Cardiac septum (tissue), 1 donor: ENCODE measurements around the gene DTNBP1. TPM values are rescaled to one million over a fixed set of nuclear protein-coding genes. Genes with fewer than 3 reads are reported as not detected.
A peak's percentile ranks its signal among the peaks of the same experiment; 100 is the strongest.

Experiments used
- DNase-seq: peaks from one replicate; pipeline ENCODE4 v3.0.0-alpha.2; 2020; ENCODE audit warnings: low spot score
- intact Hi-C: fragments of 100-400 bp; cut with DNase I; formaldehyde crosslinking; loops from one replicate; pipeline ENCODE4 v1.14.0; 2022
- long read RNA-seq: library from polyadenylated mRNA; unstranded; transcript quantifications from one replicate; pipeline ENCODE4 v2.0.0, GENCODE V29; 2021
- total RNA-seq: library from RNA; stranded (reverse); fragmentation: NEBNext Ultra II Directional; extraction: Animal tissue kit (Norgen Biotek cat#: 25700); gene quantifications from one replicate; pipeline ENCODE4 v1.2.1, GENCODE V29; 2021
- donor health status: DM: no; HTN: no; CAD: no.

Gene DTNBP1
- total RNA-seq = 19.0 TPM
- long read RNA-seq, transcript DTNBP1-202 (10 exons, 1,403 nt) = major isoform, 32 of 39 reads
- long read RNA-seq, partial matches to known transcripts = 1 of 39 reads
- long read RNA-seq, other reads (novel, unspliced or antisense) = 4 of 39 reads

GRCh38 chr6:15662326-15663129 lies at the start of gene DTNBP1:
Gene DTNBP1, minus strand, starts transcription at chr6:15663028. Its CDS starts 159 bp downstream, at chr6:15662869.
- peak; percentile 94 for DNase-seq
- intact Hi-C loops = no loop called here

- DNase-seq = no peak
- intact Hi-C loops = no loop called here
Observed at GRCh38 chr6:15709651-15710269, 46.9 kb upstream of the DTNBP1 start.

- no peak for DNase-seq
- intact Hi-C loops = no loop called here
Observed at GRCh38 chr6:15708231-15708630, 45.4 kb upstream of the DTNBP1 start.

GRCh38 chr6:15705981-15706380 lies 43.2 kb upstream of the DTNBP1 start:
- intact Hi-C loops = no loop called here
- DNase-seq = no peak

GRCh38 chr6:15698471-15698870 lies 35.6 kb upstream of the DTNBP1 start:
- no peak for DNase-seq
- intact Hi-C loops = no loop called here

GRCh38 chr6:15697895-15698294 lies 35.1 kb upstream of the DTNBP1 start:
- intact Hi-C loops = no loop called here
- no peak for DNase-seq

GRCh38 chr6:15691250-15691869 lies 28.5 kb upstream of the DTNBP1 start:
- peak; percentile 92 for DNase-seq
- intact Hi-C loops = loop anchor here (2.0 to 5.0 kb wide), 2 partner anchors 437 to 516 kb away; partner anchors contain the start of gene MYLIP

- DNase-seq = no peak
- intact Hi-C loops = loop anchor here (1.0 to 5.0 kb wide), 3 partner anchors 438 to 517 kb away; partner anchors contain the start of gene MYLIP
Observed at GRCh38 chr6:15690510-15690909, 27.7 kb upstream of the DTNBP1 start.

- DNase-seq = no peak
- intact Hi-C loops = loop anchor here (1.0 to 5.0 kb wide), 3 partner anchors 439 to 517 kb away; partner anchors contain the start of gene MYLIP
Observed at GRCh38 chr6:15689586-15690482, 27.0 kb upstream of the DTNBP1 start.

- intact Hi-C loops = no loop called here
Observed at GRCh38 chr6:15685619-15686018, 22.8 kb upstream of the DTNBP1 start.

GRCh38 chr6:15682965-15683822 lies 20.4 kb upstream of the DTNBP1 start:
- intact Hi-C loops = no loop called here
- no peak for DNase-seq

More at GRCh38 chr6:15685619-15686018, 22.8 kb upstream of the DTNBP1 start:
- no peak for DNase-seq

- no peak for DNase-seq
- intact Hi-C loops = no loop called here
Observed at GRCh38 chr6:15681946-15682345, 19.1 kb upstream of the DTNBP1 start.

GRCh38 chr6:15678514-15678913 lies 15.7 kb upstream of the DTNBP1 start:
- DNase-seq = no peak
- intact Hi-C loops = no loop called here

GRCh38 chr6:15677822-15678221 lies 15.0 kb upstream of the DTNBP1 start:
- intact Hi-C loops = no loop called here
- no peak for DNase-seq

- no peak for DNase-seq
- intact Hi-C loops = no loop called here
Observed at GRCh38 chr6:15675536-15676220, 12.8 kb upstream of the DTNBP1 start.

- intact Hi-C loops = no loop called here
- DNase-seq = no peak
Observed at GRCh38 chr6:15674690-15675386, 12.0 kb upstream of the DTNBP1 start.

GRCh38 chr6:15673666-15674065 lies 10.8 kb upstream of the DTNBP1 start:
- intact Hi-C loops = no loop called here

More at GRCh38 chr6:15673666-15674065, 10.8 kb upstream of the DTNBP1 start:
- no peak for DNase-seq
